Mammary epithelial cell (primary cell): ENCODE measurements around the gene SCAF11.

Experiments
- EZH2 ChIP-seq: IDR thresholded peaks from 2 replicates; pipeline ENCODE4 v1.6.1; 2012; ENCODE audit warnings: low read length, inconsistent platforms, borderline replicate concordance
- TF ChIP-seq, protein P1 (sequence below), 2 donors: IDR thresholded peaks in 1 of 2; conservative IDR thresholded peaks in 1 of 2; 2 replicates each; pipeline ENCODE4 v1.5.1; 2011 to 2012; ENCODE audit warnings: inconsistent platforms in 2 of 2, low read length in 2 of 2, mild to moderate bottlenecking in 2 of 2, control low read depth in 1 of 2, low read depth in 1 of 2; ENCODE audit not compliant: insufficient read depth in 1 of 2; ENCODE audit errors: extremely low read depth in 1 of 2

DNA sequence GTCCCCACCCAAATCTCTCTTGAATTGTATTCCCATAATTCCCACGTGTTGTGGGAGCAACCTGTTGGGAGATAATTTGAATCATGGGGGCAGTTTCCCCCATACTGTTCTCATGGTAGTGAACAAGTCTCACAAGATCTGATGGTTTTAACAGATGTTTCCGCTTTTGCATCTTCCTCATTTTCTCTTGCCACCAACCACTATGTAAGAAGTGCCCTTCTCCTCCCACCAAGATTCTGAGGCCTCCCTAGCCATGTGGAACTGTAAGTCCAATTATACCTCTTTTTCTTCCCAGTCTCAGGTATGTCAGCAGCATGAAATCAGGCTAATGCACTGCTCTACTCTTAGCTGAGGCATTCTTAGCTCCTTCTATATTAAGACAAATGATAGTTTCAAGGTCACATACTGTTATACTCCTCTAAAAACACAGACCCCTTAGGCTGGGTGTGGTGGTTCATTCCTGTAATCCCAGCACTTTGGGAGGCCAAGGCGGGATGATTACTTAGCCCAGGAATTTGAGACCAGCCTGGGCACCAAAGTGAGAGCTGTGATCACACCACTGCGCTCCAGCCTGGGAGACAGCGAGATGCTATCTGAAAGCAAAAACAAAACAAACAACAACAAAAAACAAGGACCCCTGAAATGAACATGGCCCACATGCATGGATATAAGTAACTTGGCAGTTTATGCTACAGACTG, 3.6 kb downstream of the SCAF11 start:
- TF ChIP-seq, protein P1, sequence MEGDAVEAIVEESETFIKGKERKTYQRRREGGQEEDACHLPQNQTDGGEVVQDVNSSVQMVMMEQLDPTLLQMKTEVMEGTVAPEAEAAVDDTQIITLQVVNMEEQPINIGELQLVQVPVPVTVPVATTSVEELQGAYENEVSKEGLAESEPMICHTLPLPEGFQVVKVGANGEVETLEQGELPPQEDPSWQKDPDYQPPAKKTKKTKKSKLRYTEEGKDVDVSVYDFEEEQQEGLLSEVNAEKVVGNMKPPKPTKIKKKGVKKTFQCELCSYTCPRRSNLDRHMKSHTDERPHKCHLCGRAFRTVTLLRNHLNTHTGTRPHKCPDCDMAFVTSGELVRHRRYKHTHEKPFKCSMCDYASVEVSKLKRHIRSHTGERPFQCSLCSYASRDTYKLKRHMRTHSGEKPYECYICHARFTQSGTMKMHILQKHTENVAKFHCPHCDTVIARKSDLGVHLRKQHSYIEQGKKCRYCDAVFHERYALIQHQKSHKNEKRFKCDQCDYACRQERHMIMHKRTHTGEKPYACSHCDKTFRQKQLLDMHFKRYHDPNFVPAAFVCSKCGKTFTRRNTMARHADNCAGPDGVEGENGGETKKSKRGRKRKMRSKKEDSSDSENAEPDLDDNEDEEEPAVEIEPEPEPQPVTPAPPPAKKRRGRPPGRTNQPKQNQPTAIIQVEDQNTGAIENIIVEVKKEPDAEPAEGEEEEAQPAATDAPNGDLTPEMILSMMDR (conservative IDR thresholded peaks at IDR 0.05 in 1 of 2, IDR thresholded peaks at IDR 0.05 in 1 of 2; ENCODE audit: extremely low read depth in 1 of 2, insufficient read depth in 1 of 2, low read depth in 1 of 2, low read length in 2 of 2): no peak
- TF ChIP-seq EZH2: no peak
